ENCODE measurements around the gene PCSK2.

PCSK2 gene

GRCh38 chr20:17262786-17263185 is 35.9 kb downstream of the PCSK2 start:
- no peak for DNase-seq (ENCODE audit: low read depth)

GRCh38 chr20:17273717-17274116 is 46.9 kb downstream of the PCSK2 start:
- DNase-seq (ENCODE audit: low read depth), result no peak

GRCh38 chr20:17276101-17276500 is 49.3 kb downstream of the PCSK2 start:
- no peak for DNase-seq (ENCODE audit: low read depth)

- no peak for DNase-seq (ENCODE audit: low read depth)
Measured at GRCh38 chr20:17281478-17281877, 54.6 kb downstream of the PCSK2 start.

GRCh38 chr20:17282501-17282900 is 55.7 kb downstream of the PCSK2 start:
- no peak for DNase-seq (ENCODE audit: low read depth)

- no peak for DNase-seq (ENCODE audit: low read depth)
Measured at GRCh38 chr20:17287503-17287902, 60.7 kb downstream of the PCSK2 start.

GRCh38 chr20:17287998-17288397 is 61.2 kb downstream of the PCSK2 start:
- DNase-seq (ENCODE audit: low read depth), result no peak

- DNase-seq (ENCODE audit: low read depth), result no peak
Measured at GRCh38 chr20:17295151-17295726, 68.4 kb downstream of the PCSK2 start.

- no peak for DNase-seq (ENCODE audit: low read depth)
Measured at GRCh38 chr20:17295991-17296390, 69.2 kb downstream of the PCSK2 start.

- no peak for DNase-seq (ENCODE audit: low read depth)
Measured at GRCh38 chr20:17298171-17298570, 71.3 kb downstream of the PCSK2 start.

GRCh38 chr20:17298751-17299150 is 71.9 kb downstream of the PCSK2 start:
- DNase-seq (ENCODE audit: low read depth), result no peak

GRCh38 chr20:17300113-17300512 is 73.3 kb downstream of the PCSK2 start:
- no peak for DNase-seq (ENCODE audit: low read depth)

- no peak for DNase-seq (ENCODE audit: low read depth)
Measured at GRCh38 chr20:17304774-17305173, 77.9 kb downstream of the PCSK2 start.

- DNase-seq (ENCODE audit: low read depth), result no peak
Measured at GRCh38 chr20:17306427-17306826, 79.6 kb downstream of the PCSK2 start.

GRCh38 chr20:17314264-17314663 is 87.4 kb downstream of the PCSK2 start:
- no peak for DNase-seq (ENCODE audit: low read depth)

- no peak for DNase-seq (ENCODE audit: low read depth)
Measured at GRCh38 chr20:17315407-17316231, 88.8 kb downstream of the PCSK2 start.

GRCh38 chr20:17316316-17317038 is 89.6 kb downstream of the PCSK2 start:
- DNase-seq (ENCODE audit: low read depth), result no peak

GRCh38 chr20:17317341-17317740 is 90.5 kb downstream of the PCSK2 start:
- no peak for DNase-seq (ENCODE audit: low read depth)

GRCh38 chr20:17320456-17320855 is 93.6 kb downstream of the PCSK2 start:
- DNase-seq (ENCODE audit: low read depth), result no peak

GRCh38 chr20:17326096-17326495 is 99.3 kb downstream of the PCSK2 start:
- no peak for DNase-seq (ENCODE audit: low read depth)

- no peak for DNase-seq (ENCODE audit: low read depth)
Measured at GRCh38 chr20:17327185-17328148, 100.6 kb downstream of the PCSK2 start.

- no peak for DNase-seq (ENCODE audit: low read depth)
Measured at GRCh38 chr20:17334932-17335331, 108.1 kb downstream of the PCSK2 start.

Data from activated T-cell treated with anti-CD3 and anti-CD28 coated beads for 24 hours (primary cell).